ENCODE results near the gene TMEM156. TPM values are rescaled to one million over a fixed set of nuclear protein-coding genes. Genes with fewer than 3 reads are reported as not detected.

The TMEM156 gene
- total and polyA plus RNA-seq, 4 donors = 0.58 to 0.70 (median 0.64) TPM

DNA sequence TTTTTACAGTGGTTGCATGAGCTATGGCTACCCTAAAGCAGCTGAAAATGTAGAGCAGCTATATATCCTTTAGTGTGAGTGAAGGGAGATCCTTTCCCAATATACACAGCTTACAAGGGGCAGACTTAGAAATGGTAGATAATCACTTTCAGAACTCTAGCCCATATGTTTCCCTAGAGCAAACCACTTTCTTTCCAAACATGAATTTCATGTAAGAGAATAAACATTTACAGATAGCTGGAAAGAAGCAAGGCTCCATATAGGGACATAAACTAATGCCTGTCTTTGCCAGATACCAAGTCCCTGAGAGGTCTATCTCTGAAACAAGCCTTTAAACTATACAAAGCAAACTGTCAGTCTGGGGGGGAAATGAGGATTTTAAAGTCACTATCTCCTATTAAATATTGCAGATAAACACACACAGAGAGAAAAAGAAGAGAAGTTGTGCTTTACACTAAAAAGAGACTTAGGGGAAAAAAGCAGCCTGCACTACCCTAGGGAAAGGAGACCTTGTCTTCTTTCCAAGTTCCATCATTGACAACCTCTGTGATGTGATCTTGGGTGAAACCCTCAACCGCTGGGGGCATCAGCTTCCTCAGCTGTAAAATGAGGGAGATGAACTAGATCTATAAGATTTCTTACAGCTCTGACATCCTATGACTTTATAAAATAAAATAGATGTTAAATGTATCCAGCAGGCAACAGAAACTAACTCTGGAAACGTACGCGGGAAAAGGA lies 73.6 kb downstream of the TMEM156 start:
- 94% methylated on average over 4 of the region's 4 CpGs for WGBS
- Histone ChIP-seq H3K4me1 (ENCODE audit: control insufficient read depth in 4 of 4, insufficient read depth in 4 of 4, low read length in 3 of 4) (no peaks in the 10 kb centered on the region), H3K4me3 (ENCODE audit: low read depth in 1 of 3, low read length in 3 of 3) (no peak overlapping the region), H3K9ac (ENCODE audit: low read depth in 1 of 2, low read length in 2 of 2) (no peak overlapping the region), H3K9me3 (ENCODE audit: control insufficient read depth in 4 of 4, low read length in 3 of 4) (no peaks in the 10 kb centered on the region), H3K36me3 (ENCODE audit: control insufficient read depth in 4 of 4, insufficient read depth in 3 of 4, low read depth in 1 of 4, low read length in 3 of 4) (no peaks in the 10 kb centered on the region), H3K27me3 (ENCODE audit: control insufficient read depth in 4 of 4, insufficient read depth in 4 of 4, low read length in 3 of 4) (no peaks in the 10 kb centered on the region), H3K27ac (ENCODE audit: low read depth in 1 of 2, low read length in 2 of 2) (no peak overlapping the region)
- TF ChIP-seq EGR1 (IDR thresholded peaks at IDR 0.05; ENCODE audit: low read depth in 2 of 2) (no peak), HNF4G (IDR thresholded peaks at IDR 0.05) (no peak), RXRA (IDR thresholded peaks at IDR 0.05) (no peak), FOXA2 (IDR thresholded peaks at IDR 0.05) (no peak), JUND (IDR thresholded peaks at IDR 0.05) (no peak), TAF1 (conservative IDR thresholded peaks at IDR 0.05) (no peak), SP1 (IDR thresholded peaks at IDR 0.05) (no peak), GABPA (IDR thresholded peaks at IDR 0.05 in 1 of 2, conservative IDR thresholded peaks at IDR 0.05 in 1 of 2) (no peak), RAD21 (IDR thresholded peaks at IDR 0.05) (no peak), HNF4A (conservative IDR thresholded peaks at IDR 0.05) (no peak), NR2F2 (IDR thresholded peaks at IDR 0.05) (no peak), FOXA1 (IDR thresholded peaks at IDR 0.05) (no peak), YY1 (IDR thresholded peaks at IDR 0.05) (no peak)
- TF ChIP-seq, protein P1, sequence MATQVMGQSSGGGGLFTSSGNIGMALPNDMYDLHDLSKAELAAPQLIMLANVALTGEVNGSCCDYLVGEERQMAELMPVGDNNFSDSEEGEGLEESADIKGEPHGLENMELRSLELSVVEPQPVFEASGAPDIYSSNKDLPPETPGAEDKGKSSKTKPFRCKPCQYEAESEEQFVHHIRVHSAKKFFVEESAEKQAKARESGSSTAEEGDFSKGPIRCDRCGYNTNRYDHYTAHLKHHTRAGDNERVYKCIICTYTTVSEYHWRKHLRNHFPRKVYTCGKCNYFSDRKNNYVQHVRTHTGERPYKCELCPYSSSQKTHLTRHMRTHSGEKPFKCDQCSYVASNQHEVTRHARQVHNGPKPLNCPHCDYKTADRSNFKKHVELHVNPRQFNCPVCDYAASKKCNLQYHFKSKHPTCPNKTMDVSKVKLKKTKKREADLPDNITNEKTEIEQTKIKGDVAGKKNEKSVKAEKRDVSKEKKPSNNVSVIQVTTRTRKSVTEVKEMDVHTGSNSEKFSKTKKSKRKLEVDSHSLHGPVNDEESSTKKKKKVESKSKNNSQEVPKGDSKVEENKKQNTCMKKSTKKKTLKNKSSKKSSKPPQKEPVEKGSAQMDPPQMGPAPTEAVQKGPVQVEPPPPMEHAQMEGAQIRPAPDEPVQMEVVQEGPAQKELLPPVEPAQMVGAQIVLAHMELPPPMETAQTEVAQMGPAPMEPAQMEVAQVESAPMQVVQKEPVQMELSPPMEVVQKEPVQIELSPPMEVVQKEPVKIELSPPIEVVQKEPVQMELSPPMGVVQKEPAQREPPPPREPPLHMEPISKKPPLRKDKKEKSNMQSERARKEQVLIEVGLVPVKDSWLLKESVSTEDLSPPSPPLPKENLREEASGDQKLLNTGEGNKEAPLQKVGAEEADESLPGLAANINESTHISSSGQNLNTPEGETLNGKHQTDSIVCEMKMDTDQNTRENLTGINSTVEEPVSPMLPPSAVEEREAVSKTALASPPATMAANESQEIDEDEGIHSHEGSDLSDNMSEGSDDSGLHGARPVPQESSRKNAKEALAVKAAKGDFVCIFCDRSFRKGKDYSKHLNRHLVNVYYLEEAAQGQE (IDR thresholded peaks at IDR 0.05) = no peak
- TF ChIP-seq, protein P2, sequence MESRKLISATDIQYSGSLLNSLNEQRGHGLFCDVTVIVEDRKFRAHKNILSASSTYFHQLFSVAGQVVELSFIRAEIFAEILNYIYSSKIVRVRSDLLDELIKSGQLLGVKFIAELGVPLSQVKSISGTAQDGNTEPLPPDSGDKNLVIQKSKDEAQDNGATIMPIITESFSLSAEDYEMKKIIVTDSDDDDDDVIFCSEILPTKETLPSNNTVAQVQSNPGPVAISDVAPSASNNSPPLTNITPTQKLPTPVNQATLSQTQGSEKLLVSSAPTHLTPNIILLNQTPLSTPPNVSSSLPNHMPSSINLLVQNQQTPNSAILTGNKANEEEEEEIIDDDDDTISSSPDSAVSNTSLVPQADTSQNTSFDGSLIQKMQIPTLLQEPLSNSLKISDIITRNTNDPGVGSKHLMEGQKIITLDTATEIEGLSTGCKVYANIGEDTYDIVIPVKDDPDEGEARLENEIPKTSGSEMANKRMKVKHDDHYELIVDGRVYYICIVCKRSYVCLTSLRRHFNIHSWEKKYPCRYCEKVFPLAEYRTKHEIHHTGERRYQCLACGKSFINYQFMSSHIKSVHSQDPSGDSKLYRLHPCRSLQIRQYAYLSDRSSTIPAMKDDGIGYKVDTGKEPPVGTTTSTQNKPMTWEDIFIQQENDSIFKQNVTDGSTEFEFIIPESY (IDR thresholded peaks at IDR 0.05) = no peak
- TF ChIP-seq, protein P3, sequence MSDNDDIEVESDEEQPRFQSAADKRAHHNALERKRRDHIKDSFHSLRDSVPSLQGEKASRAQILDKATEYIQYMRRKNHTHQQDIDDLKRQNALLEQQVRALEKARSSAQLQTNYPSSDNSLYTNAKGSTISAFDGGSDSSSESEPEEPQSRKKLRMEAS (IDR thresholded peaks at IDR 0.05) = no peak
- TF ChIP-seq, protein P4, sequence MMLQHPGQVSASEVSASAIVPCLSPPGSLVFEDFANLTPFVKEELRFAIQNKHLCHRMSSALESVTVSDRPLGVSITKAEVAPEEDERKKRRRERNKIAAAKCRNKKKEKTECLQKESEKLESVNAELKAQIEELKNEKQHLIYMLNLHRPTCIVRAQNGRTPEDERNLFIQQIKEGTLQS (IDR thresholded peaks at IDR 0.05) = no peak
- TF ChIP-seq, protein P5, sequence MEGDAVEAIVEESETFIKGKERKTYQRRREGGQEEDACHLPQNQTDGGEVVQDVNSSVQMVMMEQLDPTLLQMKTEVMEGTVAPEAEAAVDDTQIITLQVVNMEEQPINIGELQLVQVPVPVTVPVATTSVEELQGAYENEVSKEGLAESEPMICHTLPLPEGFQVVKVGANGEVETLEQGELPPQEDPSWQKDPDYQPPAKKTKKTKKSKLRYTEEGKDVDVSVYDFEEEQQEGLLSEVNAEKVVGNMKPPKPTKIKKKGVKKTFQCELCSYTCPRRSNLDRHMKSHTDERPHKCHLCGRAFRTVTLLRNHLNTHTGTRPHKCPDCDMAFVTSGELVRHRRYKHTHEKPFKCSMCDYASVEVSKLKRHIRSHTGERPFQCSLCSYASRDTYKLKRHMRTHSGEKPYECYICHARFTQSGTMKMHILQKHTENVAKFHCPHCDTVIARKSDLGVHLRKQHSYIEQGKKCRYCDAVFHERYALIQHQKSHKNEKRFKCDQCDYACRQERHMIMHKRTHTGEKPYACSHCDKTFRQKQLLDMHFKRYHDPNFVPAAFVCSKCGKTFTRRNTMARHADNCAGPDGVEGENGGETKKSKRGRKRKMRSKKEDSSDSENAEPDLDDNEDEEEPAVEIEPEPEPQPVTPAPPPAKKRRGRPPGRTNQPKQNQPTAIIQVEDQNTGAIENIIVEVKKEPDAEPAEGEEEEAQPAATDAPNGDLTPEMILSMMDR (IDR thresholded peaks at IDR 0.05; ENCODE audit: low read depth, low read length, missing input control) = no peak
- DNase-seq (ENCODE audit: low spot score) = no peak
